IPS-20b (cell line): Measurements from ENCODE around the gene HIP1.
"Not testable (repeated sequence)": the region's sequence is repeated elsewhere in the genome, so short reads cannot be mapped to it uniquely, and the experiment has no call there.

Source experiments
- H3K27ac ChIP-seq: one replicate; pipeline ENCODE4 v1.5.1; 2013; ENCODE audit warnings: low read length
- H3K27me3 ChIP-seq: 2 replicates; pipeline ENCODE4 v1.6.1; 2013; ENCODE audit warnings: mild to moderate bottlenecking, low read length, inconsistent platforms; ENCODE audit not compliant: insufficient read depth
- H3K36me3 ChIP-seq: 2 replicates; pipeline ENCODE4 v1.6.1; 2013; ENCODE audit warnings: low read depth, mild to moderate bottlenecking, inconsistent platforms, low read length, moderate library complexity; ENCODE audit not compliant: insufficient read depth
- H3K4me1 ChIP-seq: 2 replicates; pipeline ENCODE4 v1.6.1; 2013; ENCODE audit warnings: mild to moderate bottlenecking, control low read depth, inconsistent platforms, low read length, moderate library complexity; ENCODE audit not compliant: insufficient read depth
- H3K4me3 ChIP-seq: 2 replicates; pipeline ENCODE4 v1.5.1; 2013; ENCODE audit warnings: mild to moderate bottlenecking, low read length, inconsistent platforms
- H3K9ac ChIP-seq: 2 replicates; pipeline ENCODE4 v1.6.1; 2013; ENCODE audit warnings: low read depth, mild to moderate bottlenecking, inconsistent platforms, low read length, moderate library complexity
- H3K9me3 ChIP-seq: 2 replicates; pipeline ENCODE4 v1.6.1; 2013; ENCODE audit warnings: mild to moderate bottlenecking, low read depth, low read length, inconsistent platforms; ENCODE audit not compliant: insufficient read depth

Gene HIP1

DNA sequence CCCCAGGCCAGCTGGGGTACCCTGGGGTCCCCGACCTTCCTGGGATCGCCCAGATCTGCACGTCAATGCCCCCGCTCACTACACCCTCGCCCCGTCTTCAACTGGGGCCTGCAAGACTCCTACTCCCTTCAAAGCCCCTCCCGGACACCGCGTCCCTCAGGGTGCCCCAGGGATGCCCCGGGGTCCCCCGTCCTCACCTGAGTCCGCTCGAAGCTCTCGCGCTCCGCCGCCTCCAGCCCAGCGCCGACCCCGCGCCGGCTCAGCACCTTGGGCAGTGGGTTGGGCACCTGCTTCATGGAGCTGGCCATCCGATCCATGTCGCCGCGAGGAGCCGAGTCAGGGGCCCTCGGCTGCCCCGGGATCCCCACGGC, at the start of gene HIP1:
Gene HIP1 (minus strand): TSS at position 338 of the 371 bp plus-strand sequence. CDS start 21 bp downstream, at position 317.
- Histone ChIP-seq H3K9me3 (no peaks in the 10 kb centered on the region), H3K4me3 (peak within 1 kb of the TSS; percentile 91), H3K27me3 (peaks cover 21% of the 10 kb centered on the region), H3K27ac (no peak within 1 kb of the TSS), H3K9ac (peak within 1 kb of the TSS; percentile 65; the same call in 1 of the 2 replicates), H3K4me1 (peaks cover 6% of the 10 kb centered on the region; the same call in 1 of the 2 replicates), H3K36me3 (no peaks in the 10 kb centered on the region)

DNA sequence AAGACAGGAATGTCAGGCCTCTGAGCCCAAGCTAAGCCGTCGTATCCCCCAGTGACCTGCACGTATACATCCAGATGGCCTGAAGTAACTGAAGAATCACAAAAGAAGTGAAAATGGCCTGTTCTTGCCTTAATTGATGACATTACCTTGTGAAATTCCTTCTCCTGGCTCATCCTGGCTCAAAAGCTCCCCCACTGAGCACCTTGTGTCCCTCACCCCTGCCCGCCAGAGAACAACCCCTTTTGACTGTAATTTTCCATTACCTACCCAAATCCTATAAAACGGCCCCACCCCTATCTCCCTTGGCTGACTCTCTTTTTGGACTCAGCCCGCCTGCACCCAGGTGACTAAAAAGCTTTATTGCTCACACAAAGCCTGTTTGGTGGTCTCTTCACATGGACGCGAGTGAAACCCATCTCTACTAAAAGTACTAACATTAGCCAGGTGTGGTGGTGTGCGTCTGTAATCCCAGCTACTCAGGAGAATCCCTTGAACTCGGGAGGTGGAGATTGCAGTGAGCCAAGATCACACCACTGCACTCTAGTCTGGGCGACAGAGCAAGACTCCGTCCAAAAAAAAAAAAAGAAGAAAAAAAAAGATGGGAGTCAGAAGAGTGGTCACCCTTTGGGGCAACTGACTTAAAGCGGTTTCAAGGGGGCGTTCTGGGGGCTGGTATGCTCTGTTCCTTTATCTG, 49.6 kb upstream of the HIP1 start:
- H3K27ac ChIP-seq, H3K9me3 ChIP-seq, H3K27me3 ChIP-seq, H3K4me1 ChIP-seq, H3K36me3 ChIP-seq: not testable (repeated sequence)
- Histone ChIP-seq H3K9ac (peak overlapping the region; percentile 72; the same call in 1 of the 2 replicates), H3K4me3 (peak overlapping the region; percentile 45; the same call in 1 of the 2 replicates)

DNA sequence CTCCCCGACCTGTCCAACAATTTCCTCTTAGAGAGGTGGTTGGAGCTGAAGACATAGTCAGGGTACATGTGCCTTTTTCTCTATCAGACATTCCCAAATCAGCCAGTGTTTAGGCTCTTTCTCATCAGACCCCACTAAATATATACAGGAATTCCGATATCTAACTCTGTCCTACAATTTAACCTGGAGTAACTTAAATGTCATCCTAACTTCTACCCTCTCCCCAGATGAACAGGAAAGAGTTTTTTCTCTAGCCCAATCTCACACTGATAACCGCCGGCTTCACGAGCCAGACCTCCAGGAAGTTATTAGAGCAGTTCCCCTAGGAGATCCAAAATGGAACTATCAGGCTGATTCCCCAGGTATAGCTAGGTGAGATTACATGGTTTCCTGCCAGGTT, 44.3 kb upstream of the HIP1 start:
- not testable (repeated sequence) for H3K27ac ChIP-seq, H3K4me1 ChIP-seq, H3K27me3 ChIP-seq

DNA sequence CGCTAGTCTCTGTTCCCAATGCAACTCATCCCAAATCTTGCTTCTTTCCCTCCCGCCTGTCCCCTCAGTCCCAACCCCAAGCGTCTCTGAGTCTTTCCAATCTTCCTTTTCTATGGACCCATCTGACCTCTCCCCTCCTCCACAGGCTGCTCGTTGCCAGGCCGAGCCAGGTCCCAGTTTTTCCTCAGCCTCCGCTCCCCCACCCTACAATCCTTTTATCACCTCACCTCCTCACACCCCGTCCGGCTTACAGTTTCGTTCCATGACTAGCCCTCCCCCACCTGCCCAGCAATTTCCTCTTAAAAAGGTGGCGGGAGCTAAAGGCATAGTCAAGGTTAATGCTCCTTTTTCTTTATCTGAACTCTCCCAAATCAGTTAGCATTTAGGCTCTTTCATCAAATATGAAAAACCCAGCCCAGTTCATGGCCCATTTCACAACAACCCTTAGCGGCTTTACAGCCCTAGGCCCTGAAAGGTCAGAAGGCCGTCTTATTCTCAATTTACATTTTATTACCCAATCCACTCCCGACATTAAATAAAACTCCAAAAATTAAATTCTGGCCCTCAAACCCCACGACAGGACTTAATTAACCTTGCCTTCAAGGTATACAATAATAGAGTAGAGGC, 42.0 kb upstream of the HIP1 start:
- H3K4me3 ChIP-seq, H3K9me3 ChIP-seq, H3K36me3 ChIP-seq, H3K4me1 ChIP-seq, H3K9ac ChIP-seq, H3K27me3 ChIP-seq, H3K27ac ChIP-seq: not testable (repeated sequence)

More for the DNA sequence above, 44.3 kb upstream of the HIP1 start:
- not testable (repeated sequence) for H3K36me3 ChIP-seq, H3K9ac ChIP-seq, H3K9me3 ChIP-seq, H3K4me3 ChIP-seq

DNA sequence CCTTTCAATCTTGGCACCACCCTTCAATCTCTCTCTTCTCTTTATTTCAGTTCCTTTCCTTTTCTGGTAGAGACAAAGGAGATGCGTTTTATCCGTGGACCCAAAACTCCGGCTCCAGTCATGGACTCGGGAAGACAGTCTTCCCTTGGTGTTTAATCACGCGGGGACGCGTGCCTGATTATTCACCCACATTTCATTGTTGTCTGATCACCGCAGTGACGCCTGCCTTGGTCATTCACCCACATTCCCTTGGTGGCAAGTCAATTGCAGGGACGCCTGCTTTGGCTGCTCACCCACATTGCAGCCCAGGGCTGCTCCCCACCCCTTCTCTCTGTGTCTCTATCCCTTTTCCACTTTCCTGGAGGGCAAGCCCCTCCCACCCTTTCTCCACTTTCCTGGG, 40.8 kb upstream of the HIP1 start:
- not testable (repeated sequence) for H3K4me1 ChIP-seq, H3K27ac ChIP-seq, H3K27me3 ChIP-seq, H3K9me3 ChIP-seq, H3K36me3 ChIP-seq
- Histone ChIP-seq H3K4me3 (peak overlapping the region; percentile 40; the same call in 1 of the 2 replicates), H3K9ac (peak overlapping the region; percentile 23; the same call in 1 of the 2 replicates)

DNA sequence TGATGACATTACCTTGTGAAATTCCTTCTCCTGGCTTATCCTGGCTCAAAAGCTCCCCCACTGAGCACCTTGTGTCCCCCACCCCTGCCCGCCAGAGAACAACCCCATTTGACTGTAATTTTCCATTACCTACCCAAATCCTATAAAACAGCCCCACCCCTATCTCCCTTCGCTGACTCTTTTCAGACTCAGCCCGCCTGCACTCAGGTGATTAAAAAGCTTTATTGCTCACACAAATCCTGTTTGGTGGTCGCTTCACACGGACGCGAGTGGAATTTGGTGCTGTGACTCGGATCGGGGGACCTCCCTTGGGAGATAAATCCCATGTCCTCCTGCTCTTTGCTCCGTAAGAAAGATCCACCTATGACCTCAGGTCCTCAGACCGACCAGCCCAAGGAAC, 40.3 kb upstream of the HIP1 start:
- not testable (repeated sequence) for H3K4me1 ChIP-seq, H3K27me3 ChIP-seq, H3K9me3 ChIP-seq, H3K27ac ChIP-seq, H3K36me3 ChIP-seq
- Histone ChIP-seq H3K4me3 (peak overlapping the region; percentile 40; the same call in 1 of the 2 replicates), H3K9ac (peak overlapping the region; percentile 32; the same call in 1 of the 2 replicates)

DNA sequence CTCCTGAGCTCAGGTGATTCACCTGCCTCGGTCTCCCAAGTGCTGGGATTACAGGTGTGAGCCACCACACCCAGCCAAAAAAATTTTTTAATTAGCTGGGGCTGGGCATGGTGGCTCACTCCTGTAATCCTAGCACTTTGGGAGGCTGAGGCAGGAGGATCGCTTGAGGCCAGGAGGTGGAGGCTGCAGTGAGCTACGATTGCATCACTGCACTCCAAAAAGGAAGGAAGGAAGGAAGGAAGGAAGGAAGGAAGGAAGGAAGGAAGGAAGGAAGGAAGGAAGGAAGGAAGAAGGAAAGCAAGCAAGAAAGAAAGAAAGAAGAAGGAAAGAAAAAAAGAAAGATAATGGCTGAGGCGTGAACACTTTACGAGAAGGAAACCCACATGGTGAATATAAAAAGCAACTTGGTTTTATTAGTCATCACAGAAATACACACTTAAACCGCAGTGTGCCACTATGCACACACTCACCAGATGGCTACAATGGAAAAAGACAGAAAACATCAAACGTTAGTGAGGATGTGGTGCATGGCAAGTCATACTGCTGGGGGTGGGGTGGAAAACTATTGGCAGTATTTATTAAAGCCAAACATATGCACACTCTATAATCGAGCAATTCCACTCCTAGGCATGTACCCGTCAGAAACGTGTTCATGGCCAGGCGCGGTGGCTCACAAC, 37.7 kb upstream of the HIP1 start:
- Histone ChIP-seq H3K27me3 (no peaks in the 10 kb centered on the region), H3K4me1 (no peaks in the 10 kb centered on the region; the same call in 1 of the 2 replicates), H3K9ac (no peak overlapping the region), H3K27ac (no peak overlapping the region), H3K9me3 (no peaks in the 10 kb centered on the region), H3K36me3 (no peaks in the 10 kb centered on the region), H3K4me3 (no peak overlapping the region)

DNA sequence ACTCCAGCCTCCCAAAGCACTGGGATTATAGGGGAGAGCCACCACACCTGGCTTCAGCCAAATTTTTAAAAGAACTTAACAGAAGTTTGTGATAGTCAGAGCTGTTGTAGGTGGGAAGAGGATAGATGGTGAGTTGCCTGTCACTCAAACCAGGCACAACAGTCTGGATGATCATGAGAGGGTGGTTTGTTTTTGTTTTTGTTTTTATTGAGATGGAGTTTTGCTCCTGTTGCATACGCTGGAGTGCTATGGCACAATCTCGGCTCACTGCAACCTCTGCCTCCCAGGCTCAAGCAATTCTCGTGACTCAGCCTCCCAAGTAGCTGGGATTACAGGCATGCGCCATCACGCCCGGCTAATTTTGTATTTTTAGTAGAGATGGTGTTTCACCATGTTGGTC, 35.2 kb upstream of the HIP1 start:
- H3K4me1 ChIP-seq, H3K36me3 ChIP-seq, H3K27ac ChIP-seq, H3K9ac ChIP-seq, H3K27me3 ChIP-seq, H3K4me3 ChIP-seq, H3K9me3 ChIP-seq: not testable (repeated sequence)

DNA sequence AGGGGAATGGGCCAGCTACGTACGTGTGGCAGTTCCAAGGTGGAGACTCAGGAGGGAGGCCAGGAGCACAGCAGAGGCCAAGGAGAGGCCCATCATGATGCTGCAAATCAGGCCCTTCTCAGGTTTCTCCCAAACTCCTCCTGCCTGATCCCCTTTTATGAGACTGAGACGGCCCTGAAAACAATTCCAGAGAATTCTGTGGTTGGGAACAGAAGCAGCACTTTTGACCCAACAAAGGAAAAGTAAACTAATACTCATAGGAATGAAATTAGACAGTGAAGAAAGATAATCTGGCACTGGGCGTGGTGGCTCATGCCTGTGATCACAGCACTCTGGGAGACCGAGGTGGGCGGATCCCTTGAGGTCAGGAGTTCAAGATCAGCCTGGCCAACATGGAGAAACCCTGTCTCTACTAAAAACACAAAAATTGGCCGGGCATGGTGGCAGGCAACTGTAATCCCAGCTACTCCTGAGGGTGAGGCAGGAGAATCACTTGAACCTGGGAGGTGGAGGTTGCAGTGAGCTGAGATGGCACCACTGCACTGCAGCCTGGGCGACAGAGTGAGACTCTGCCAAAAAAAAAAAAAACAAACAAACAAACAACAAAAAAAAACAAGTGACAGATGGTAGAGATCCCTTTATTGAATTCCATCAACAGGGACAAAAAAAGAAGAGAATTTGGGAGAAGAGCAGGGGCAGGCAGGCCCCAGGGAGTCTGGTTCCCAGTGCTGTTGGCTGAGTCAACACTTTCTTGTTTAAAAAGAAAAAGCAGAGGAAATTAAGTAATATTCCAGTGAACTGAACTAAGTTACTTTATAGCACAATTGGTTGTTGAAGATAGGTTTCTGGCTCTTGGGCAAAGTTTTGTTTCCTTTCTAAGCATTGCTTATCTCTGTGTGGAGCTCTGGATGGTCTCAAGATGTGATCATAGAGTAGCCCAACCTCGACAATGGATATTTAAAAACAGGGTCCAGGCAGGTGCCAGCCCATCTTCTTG, 33.6 kb upstream of the HIP1 start, which contains the start of gene CCL26:
Gene CCL26 (minus strand): TSS at position 131 of the 997 bp plus-strand sequence. CDS start 35 bp downstream, at position 96.
- Histone ChIP-seq H3K4me1 (no peaks in the 10 kb centered on the region), H3K9me3 (no peaks in the 10 kb centered on the region), H3K27ac (no peak within 1 kb of the TSS), H3K36me3 (no peaks in the 10 kb centered on the region), H3K9ac (no peak within 1 kb of the TSS), H3K27me3 (no peaks in the 10 kb centered on the region), H3K4me3 (no peak within 1 kb of the TSS)

DNA sequence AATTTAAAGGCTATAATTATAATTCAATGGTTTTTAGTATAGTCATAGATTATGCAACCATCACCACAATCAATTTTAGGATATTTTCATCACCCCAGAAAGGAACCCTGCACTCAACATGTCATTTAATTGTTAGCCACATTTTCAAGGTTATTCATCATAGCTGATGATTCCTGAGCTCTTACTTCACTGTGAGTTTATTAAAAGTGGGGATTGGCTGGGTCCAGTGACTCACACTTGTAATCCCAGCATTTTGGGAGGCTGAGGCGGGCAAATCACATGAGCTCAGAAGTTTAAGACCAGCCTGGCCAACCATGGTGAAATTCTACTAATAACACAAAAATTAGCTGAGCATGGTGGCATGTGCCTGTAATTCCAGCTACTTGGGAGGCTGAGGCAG, 32.5 kb upstream of the HIP1 start:
- Histone ChIP-seq H3K9me3 (no peaks in the 10 kb centered on the region), H3K36me3 (no peaks in the 10 kb centered on the region), H3K4me1 (no peaks in the 10 kb centered on the region), H3K27me3 (no peaks in the 10 kb centered on the region), H3K4me3 (no peak overlapping the region), H3K27ac (no peak overlapping the region), H3K9ac (no peak overlapping the region)

DNA sequence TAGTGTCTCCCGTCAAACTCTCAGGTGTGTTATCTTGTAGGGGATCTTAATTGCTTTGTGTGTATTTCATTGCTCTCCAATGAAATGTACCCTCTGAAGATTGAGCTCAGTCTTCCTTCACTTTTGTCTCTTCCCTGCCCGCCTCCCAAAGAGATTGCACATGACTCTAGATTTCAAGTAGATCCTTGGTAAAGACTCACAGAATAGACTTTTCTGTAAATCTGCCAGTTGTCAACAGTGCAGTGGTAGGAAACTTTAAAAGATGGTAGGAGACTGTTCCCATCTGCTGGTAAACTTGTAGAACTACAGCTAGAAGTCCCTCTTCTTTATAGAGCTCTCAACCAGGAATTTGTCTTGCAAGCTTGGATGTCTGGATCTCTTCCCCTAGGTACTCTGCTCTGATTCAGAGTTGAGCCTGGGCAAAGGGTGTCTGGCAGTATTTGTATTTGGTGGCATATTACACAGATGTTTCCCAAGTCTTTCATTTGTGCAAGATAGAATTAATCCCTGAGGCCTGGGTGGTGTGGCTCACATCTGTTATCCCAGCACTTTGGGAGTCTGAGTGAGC, 23.7 kb upstream of the HIP1 start:
- Histone ChIP-seq H3K9me3 (no peaks in the 10 kb centered on the region), H3K9ac (no peak overlapping the region), H3K4me1 (no peaks in the 10 kb centered on the region), H3K36me3 (no peaks in the 10 kb centered on the region), H3K4me3 (no peak overlapping the region), H3K27ac (no peak overlapping the region), H3K27me3 (no peaks in the 10 kb centered on the region)
